Right lobe of liver (tissue), 4 donors: ENCODE data around the gene GALNT2.

Experiments
- POLR2A ChIP-seq: fragments of 450-650 bp; IDR thresholded peaks from one replicate; pipeline ENCODE4 v1.6.1; 2017; ENCODE audit warnings: antibody characterized with exemption, mild to moderate bottlenecking
- TF ChIP-seq, protein P1 (sequence below), 4 donors: fragments of 200-600 bp in 3 of 4; fragments of 450-650 bp in 1 of 4; IDR thresholded peaks; one replicate each; pipeline versions ENCODE4 v1.5.1 to v1.8.0; 2016 to 2022; ENCODE audit warnings: antibody characterized with exemption in 4 of 4, mild to moderate bottlenecking in 2 of 4
- donor health status: DM: no; HTN: no; CAD: no.
- donor health status: DM: no; HTN: no; CAD: no.
- donor health status: DM: no; HTN: yes; CAD: no.

GRCh38 chr1:230071316-230071715 is 4.3 kb downstream of the GALNT2 start:
- TF ChIP-seq, protein P1, sequence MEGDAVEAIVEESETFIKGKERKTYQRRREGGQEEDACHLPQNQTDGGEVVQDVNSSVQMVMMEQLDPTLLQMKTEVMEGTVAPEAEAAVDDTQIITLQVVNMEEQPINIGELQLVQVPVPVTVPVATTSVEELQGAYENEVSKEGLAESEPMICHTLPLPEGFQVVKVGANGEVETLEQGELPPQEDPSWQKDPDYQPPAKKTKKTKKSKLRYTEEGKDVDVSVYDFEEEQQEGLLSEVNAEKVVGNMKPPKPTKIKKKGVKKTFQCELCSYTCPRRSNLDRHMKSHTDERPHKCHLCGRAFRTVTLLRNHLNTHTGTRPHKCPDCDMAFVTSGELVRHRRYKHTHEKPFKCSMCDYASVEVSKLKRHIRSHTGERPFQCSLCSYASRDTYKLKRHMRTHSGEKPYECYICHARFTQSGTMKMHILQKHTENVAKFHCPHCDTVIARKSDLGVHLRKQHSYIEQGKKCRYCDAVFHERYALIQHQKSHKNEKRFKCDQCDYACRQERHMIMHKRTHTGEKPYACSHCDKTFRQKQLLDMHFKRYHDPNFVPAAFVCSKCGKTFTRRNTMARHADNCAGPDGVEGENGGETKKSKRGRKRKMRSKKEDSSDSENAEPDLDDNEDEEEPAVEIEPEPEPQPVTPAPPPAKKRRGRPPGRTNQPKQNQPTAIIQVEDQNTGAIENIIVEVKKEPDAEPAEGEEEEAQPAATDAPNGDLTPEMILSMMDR (IDR thresholded peaks at IDR 0.05), result no peak
- TF ChIP-seq POLR2A, result no peak
